HEK293 (cell line): ENCODE measurements around the gene RAB42.

ENCODE experiments used
- CTCF ChIP-seq: fragments of 450-650 bp; formaldehyde crosslinking; IDR thresholded peaks from 2 replicates; pipeline ENCODE4 v1.5.1; 2016; ENCODE audit warnings: missing biosample characterization, missing genetic modification characterization
- GLI4 ChIP-seq: fragments of 450-650 bp; formaldehyde crosslinking; IDR thresholded peaks from 2 replicates; pipeline ENCODE4 v1.5.1; 2016; ENCODE audit warnings: missing biosample characterization, missing genetic modification characterization
- IKZF3 ChIP-seq: fragments of 450-650 bp; IDR thresholded peaks from 2 replicates; pipeline ENCODE4 v1.5.0; 2018; ENCODE audit warnings: missing biosample characterization, mild to moderate bottlenecking, missing genetic modification characterization, moderate library complexity
- KLF8 ChIP-seq: fragments of 450-650 bp; formaldehyde crosslinking; IDR thresholded peaks from 2 replicates; pipeline ENCODE4 v1.5.1; 2016; ENCODE audit warnings: missing biosample characterization, missing genetic modification characterization
- ZBTB17 ChIP-seq: fragments of 450-650 bp; formaldehyde crosslinking; IDR thresholded peaks from 2 replicates; pipeline ENCODE4 v1.5.1; 2016; ENCODE audit warnings: missing biosample characterization, missing genetic modification characterization
- ZBTB21 ChIP-seq: fragments of 450-650 bp; formaldehyde crosslinking; IDR thresholded peaks from 2 replicates; pipeline ENCODE4 v1.5.1; 2017; ENCODE audit warnings: missing biosample characterization, missing genetic modification characterization
- ZBTB6 ChIP-seq: fragments of 450-650 bp; formaldehyde crosslinking; IDR thresholded peaks from 2 replicates; pipeline ENCODE4 v1.5.1; 2017; ENCODE audit warnings: missing biosample characterization, missing genetic modification characterization
- ZBTB8A ChIP-seq: fragments of 450-650 bp; formaldehyde crosslinking; IDR thresholded peaks from 2 replicates; pipeline ENCODE4 v1.5.1; 2016; ENCODE audit warnings: missing biosample characterization, missing genetic modification characterization
- ZEB2 ChIP-seq: fragments of 450-650 bp; formaldehyde crosslinking; IDR thresholded peaks from 2 replicates; pipeline ENCODE4 v1.5.1; 2016; ENCODE audit warnings: missing biosample characterization, missing genetic modification characterization
- ZIC2 ChIP-seq: fragments of 450-650 bp; formaldehyde crosslinking; IDR thresholded peaks from 2 replicates; pipeline ENCODE4 v1.5.1; 2016; ENCODE audit warnings: missing biosample characterization, missing genetic modification characterization
- ZNF155 ChIP-seq: fragments of 450-650 bp; formaldehyde crosslinking; IDR thresholded peaks from 2 replicates; pipeline ENCODE4 v1.5.1; 2016; ENCODE audit warnings: missing biosample characterization, missing genetic modification characterization
- ZNF169 ChIP-seq: fragments of 450-650 bp; formaldehyde crosslinking; IDR thresholded peaks from 2 replicates; pipeline ENCODE4 v1.5.1; 2016; ENCODE audit warnings: missing biosample characterization, missing genetic modification characterization
- ZNF2 ChIP-seq: fragments of 450-650 bp; formaldehyde crosslinking; IDR thresholded peaks from 2 replicates; pipeline ENCODE4 v1.5.1; 2016; ENCODE audit warnings: missing biosample characterization, missing genetic modification characterization
- ZNF211 ChIP-seq: fragments of 450-650 bp; formaldehyde crosslinking; IDR thresholded peaks from 2 replicates; pipeline ENCODE4 v1.5.1; 2016; ENCODE audit warnings: low read depth, missing biosample characterization, missing genetic modification characterization
- ZNF48 ChIP-seq: fragments of 450-650 bp; formaldehyde crosslinking; IDR thresholded peaks from 2 replicates; pipeline ENCODE4 v1.5.1; 2016; ENCODE audit warnings: missing biosample characterization, missing genetic modification characterization
- ZNF600 ChIP-seq: fragments of 450-650 bp; formaldehyde crosslinking; IDR thresholded peaks from 2 replicates; pipeline ENCODE4 v1.5.1; 2016; ENCODE audit warnings: missing biosample characterization, missing genetic modification characterization
- ZNF624 ChIP-seq: fragments of 450-650 bp; formaldehyde crosslinking; IDR thresholded peaks from 2 replicates; pipeline ENCODE4 v1.5.1; 2017; ENCODE audit warnings: missing biosample characterization, missing genetic modification characterization
- ZNF654 ChIP-seq: fragments of 450-650 bp; formaldehyde crosslinking; IDR thresholded peaks from 2 replicates; pipeline ENCODE4 v1.5.1; 2016; ENCODE audit warnings: low read depth, missing biosample characterization, missing genetic modification characterization
- ZNF692 ChIP-seq: fragments of 450-650 bp; formaldehyde crosslinking; IDR thresholded peaks from 2 replicates; pipeline ENCODE4 v1.5.1; 2016; ENCODE audit warnings: missing biosample characterization, missing genetic modification characterization
- ZNF777 ChIP-seq: fragments of 450-650 bp; formaldehyde crosslinking; IDR thresholded peaks from 2 replicates; pipeline ENCODE4 v1.5.1; 2017; ENCODE audit warnings: missing biosample characterization, missing genetic modification characterization, borderline replicate concordance
- ZSCAN30 ChIP-seq: fragments of 450-650 bp; IDR thresholded peaks from 2 replicates; pipeline ENCODE4 v1.5.1; 2018; ENCODE audit warnings: missing biosample characterization, mild to moderate bottlenecking, missing genetic modification characterization, moderate library complexity
- ZXDB ChIP-seq: fragments of 450-650 bp; formaldehyde crosslinking; IDR thresholded peaks from 2 replicates; pipeline ENCODE4 v1.5.1; 2016; ENCODE audit warnings: missing biosample characterization, missing genetic modification characterization
- TF ChIP-seq, protein P1 (sequence below): fragments of 450-650 bp; formaldehyde crosslinking; IDR thresholded peaks from 2 replicates; pipeline ENCODE4 v1.5.1; 2016; ENCODE audit warnings: missing biosample characterization, missing genetic modification characterization
- TF ChIP-seq, protein P2 (sequence below): fragments of 450-650 bp; formaldehyde crosslinking; IDR thresholded peaks from 2 replicates; pipeline ENCODE4; 2016; ENCODE audit warnings: missing biosample characterization, missing genetic modification characterization

RAB42 gene

GRCh38 chr1:28602536-28603439, 10.7 kb downstream of the RAB42 start (continued):
- TF ChIP-seq ZBTB8A (peak; percentile 32; the same call in 1 of the 2 replicates), ZNF169 (tag by site-specific recombination) (no peak), ZEB2 (tag by site-specific recombination) (peak; percentile 59), KLF8 (tag by site-specific recombination) (peak; percentile 32; the same call in 1 of the 2 replicates), ZIC2 (tag by site-specific recombination) (peak; percentile 24; the same call in 1 of the 2 replicates), GLI4 (tag by site-specific recombination) (no peak), ZBTB6 (no peak), ZNF600 (tag by site-specific recombination) (peak; percentile 99), ZBTB21 (peak; percentile 27; the same call in 1 of the 2 replicates), ZNF2 (tag by site-specific recombination) (0 out of 2 replicates have a peak, but pooled peaks have one; percentile 37), ZNF155 (tag by site-specific recombination) (no peak), ZNF624 (tag by site-specific recombination) (no peak), ZNF777 (tag by site-specific recombination) (no peak), CTCF (tag by site-specific recombination) (peak; percentile 47), ZNF654 (peak; percentile 96), IKZF3 (tag by site-specific recombination) (peak; percentile 95), ZNF48 (no peak), ZSCAN30 (peak; percentile 35; the same call in 1 of the 2 replicates), ZNF692 (tag by site-specific recombination) (0 out of 2 replicates have a peak, but pooled peaks have one; percentile 21), ZBTB17 (peak; percentile 58), ZXDB (tag by site-specific recombination) (peak; percentile 28; the same call in 1 of the 2 replicates), ZNF211 (no peak)
- TF ChIP-seq, protein P1, sequence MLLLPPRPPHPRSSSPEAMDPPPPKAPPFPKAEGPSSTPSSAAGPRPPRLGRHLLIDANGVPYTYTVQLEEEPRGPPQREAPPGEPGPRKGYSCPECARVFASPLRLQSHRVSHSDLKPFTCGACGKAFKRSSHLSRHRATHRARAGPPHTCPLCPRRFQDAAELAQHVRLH (tag by site-specific recombination), result peak; percentile 42; the same call in 1 of the 2 replicates
- TF ChIP-seq, protein P2, sequence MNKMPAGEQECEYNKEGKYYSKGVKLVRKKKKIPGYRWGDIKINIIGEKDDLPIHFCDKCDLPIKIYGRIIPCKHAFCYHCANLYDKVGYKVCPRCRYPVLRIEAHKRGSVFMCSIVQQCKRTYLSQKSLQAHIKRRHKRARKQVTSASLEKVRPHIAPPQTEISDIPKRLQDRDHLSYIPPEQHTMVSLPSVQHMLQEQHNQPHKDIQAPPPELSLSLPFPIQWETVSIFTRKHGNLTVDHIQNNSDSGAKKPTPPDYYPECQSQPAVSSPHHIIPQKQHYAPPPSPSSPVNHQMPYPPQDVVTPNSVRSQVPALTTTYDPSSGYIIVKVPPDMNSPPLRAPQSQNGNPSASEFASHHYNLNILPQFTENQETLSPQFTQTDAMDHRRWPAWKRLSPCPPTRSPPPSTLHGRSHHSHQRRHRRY (tag by site-specific recombination), result no peak
